HepG2 (cell line): Measurements from ENCODE around the gene TADA3. TPM values are rescaled to one million over a fixed set of nuclear protein-coding genes. Genes with fewer than 3 reads are reported as not detected.
A peak's percentile ranks its signal among the peaks of the same experiment; 100 is the strongest.

Experiments
- AKAP8 ChIP-seq: sonication (generic); formaldehyde crosslinking; IDR thresholded peaks from 2 replicates; pipeline ENCODE4 v1.5.1; 2020; ENCODE audit warnings: mild to moderate bottlenecking, missing genetic modification reagents
- ARNTL ChIP-seq: sonication (generic); formaldehyde crosslinking; IDR thresholded peaks from 2 replicates; pipeline ENCODE4 v1.4.0; 2020; ENCODE audit warnings: mild to moderate bottlenecking, missing genetic modification reagents
- DR1 ChIP-seq: sonication (generic); formaldehyde crosslinking; IDR thresholded peaks from 2 replicates; pipeline ENCODE4 v1.8.0; 2021; ENCODE audit warnings: mild to moderate bottlenecking, missing genetic modification reagents, inconsistent platforms
- EZH2 ChIP-seq: conservative IDR thresholded peaks from 2 replicates; pipeline ENCODE4 v1.6.1; 2012; ENCODE audit warnings: mild to moderate bottlenecking, low read depth, low read length, moderate library complexity
- HIVEP1 ChIP-seq: sonication (generic); formaldehyde crosslinking; IDR thresholded peaks from 2 replicates; pipeline ENCODE4 v1.4.0; 2020; ENCODE audit warnings: mild to moderate bottlenecking, missing genetic modification reagents
- PHF20 ChIP-seq: sonication (generic); formaldehyde crosslinking; IDR thresholded peaks from 2 replicates; pipeline ENCODE4 v1.5.0; 2020; ENCODE audit warnings: mild to moderate bottlenecking, missing genetic modification reagents
- POGZ ChIP-seq: sonication (generic); formaldehyde crosslinking; IDR thresholded peaks from 2 replicates; pipeline ENCODE4 v1.4.0; 2020; ENCODE audit warnings: mild to moderate bottlenecking, missing genetic modification reagents
- POLR2AphosphoS2 ChIP-seq: IDR thresholded peaks from 2 replicates; pipeline ENCODE4 v1.6.1; 2011; ENCODE audit warnings: low read depth, low read length, improper control_type of control experiment
- RBFOX2 ChIP-seq: fragments of 200-400 bp; formaldehyde crosslinking; IDR thresholded peaks from 2 replicates; pipeline ENCODE4 v1.6.1; 2017; ENCODE audit warnings: low read depth, mild to moderate bottlenecking, low read length
- ZFP36 ChIP-seq: fragments of 150-350 bp; IDR thresholded peaks from 2 replicates; pipeline ENCODE4 v1.6.1; 2018; ENCODE audit warnings: borderline replicate concordance, low read length, low read depth; ENCODE audit not compliant: partially characterized antibody
- ZNF775 ChIP-seq: sonication (generic); formaldehyde crosslinking; IDR thresholded peaks from 2 replicates; pipeline ENCODE4 v1.4.0; 2020; ENCODE audit warnings: missing genetic modification reagents, mild to moderate bottlenecking, moderate library complexity, borderline replicate concordance
- ZNF788 ChIP-seq: sonication (generic); formaldehyde crosslinking; IDR thresholded peaks from 2 replicates; pipeline ENCODE4 v1.5.0; 2020; ENCODE audit warnings: mild to moderate bottlenecking, missing genetic modification reagents, borderline replicate concordance
- polyA plus RNA-seq, 8 experiments: library from polyadenylated mRNA; depleted of rRNA in 3 of 8; stranded (reverse) in 7 of 8; unstranded in 1 of 8; fragments of >200 nt; fragmentation: Illumina TruSeq in 4 of 8; extraction: Trizol in 4 of 8; gene quantifications; 2 replicates each; pipeline versions ENCODE4 v1.2.1 to v1.2.3, GENCODE V29; 2011 to 2016; ENCODE audit warnings: low read depth in 4 of 8, missing spikeins in 1 of 8, mixed read lengths in 1 of 8; ENCODE audit not compliant: insufficient read depth in 1 of 8
- total RNA-seq, 5 experiments: library from RNA; depleted of rRNA; stranded (reverse); fragments of >200 nt; fragmentation: Illumina TruSeq; extraction: Trizol; gene quantifications; 2 replicates each; pipeline ENCODE4 v1.2.3, GENCODE V29; 2016; ENCODE audit warnings: low read depth in 1 of 5
- TF ChIP-seq, protein P1 (sequence below): sonication (generic); formaldehyde crosslinking; IDR thresholded peaks from 2 replicates; pipeline ENCODE4 v1.4.0; 2020; ENCODE audit warnings: missing genetic modification reagents
- TF ChIP-seq, protein P2 (sequence below): IDR thresholded peaks from 2 replicates; pipeline ENCODE4 v1.6.1; 2016; ENCODE audit warnings: low read depth, missing genetic modification reagents, missing compliant biosample characterization
- TF ChIP-seq, protein P3 (sequence below): sonication (generic); formaldehyde crosslinking; IDR thresholded peaks from 2 replicates; pipeline ENCODE4 v1.4.0; 2020; ENCODE audit warnings: missing genetic modification reagents, borderline replicate concordance
- TF ChIP-seq, protein P4 (sequence below): sonication (generic); formaldehyde crosslinking; IDR thresholded peaks from 2 replicates; pipeline ENCODE4 v1.4.0; 2020; ENCODE audit warnings: missing genetic modification reagents

Gene TADA3
- total and polyA plus RNA-seq, 2 of the 13 experiments (the other 11 are each of a cell fraction or from before 2014, with no cell fraction given), result 32.1 to 37.1 TPM

DNA sequence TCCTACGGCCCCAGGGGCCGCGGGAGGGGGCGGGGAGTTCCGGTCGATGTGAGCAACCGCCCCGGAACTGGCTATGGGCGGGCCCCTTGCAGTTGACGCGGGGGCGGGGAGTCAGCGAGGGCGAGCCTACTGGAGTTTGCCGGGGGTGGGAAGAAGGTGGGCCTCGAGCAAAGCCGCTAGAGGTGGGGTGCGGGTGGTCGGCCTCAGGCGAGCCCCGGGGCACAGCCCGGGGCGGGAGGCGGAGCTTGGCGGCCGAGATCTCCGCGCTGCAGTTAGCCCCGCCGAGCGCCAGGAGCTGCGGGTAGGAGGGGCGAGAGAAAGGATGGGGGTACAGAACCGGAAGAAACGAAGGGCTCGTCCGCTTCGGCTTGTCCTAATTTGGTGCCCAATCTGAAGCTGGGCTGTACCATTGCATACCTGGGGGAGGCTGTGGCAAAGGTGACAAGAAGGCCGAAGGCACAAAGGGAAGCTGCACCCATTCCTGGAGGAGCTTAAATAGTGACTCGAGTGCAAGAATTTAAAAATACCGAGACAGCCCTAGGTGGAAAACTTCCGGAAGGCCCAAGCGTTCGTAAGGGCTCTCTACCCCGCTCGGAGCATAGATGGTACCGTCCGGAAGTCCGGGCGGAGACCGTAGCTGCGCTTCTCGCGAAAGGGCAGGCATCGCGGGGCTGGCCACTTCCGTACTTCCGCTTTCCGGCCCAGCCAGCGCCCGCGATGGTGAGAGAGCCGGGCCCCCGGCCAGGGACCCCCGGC, at the start of gene TADA3, which contains the start of gene ARPC4 (continued):
- TF ChIP-seq, protein P1, sequence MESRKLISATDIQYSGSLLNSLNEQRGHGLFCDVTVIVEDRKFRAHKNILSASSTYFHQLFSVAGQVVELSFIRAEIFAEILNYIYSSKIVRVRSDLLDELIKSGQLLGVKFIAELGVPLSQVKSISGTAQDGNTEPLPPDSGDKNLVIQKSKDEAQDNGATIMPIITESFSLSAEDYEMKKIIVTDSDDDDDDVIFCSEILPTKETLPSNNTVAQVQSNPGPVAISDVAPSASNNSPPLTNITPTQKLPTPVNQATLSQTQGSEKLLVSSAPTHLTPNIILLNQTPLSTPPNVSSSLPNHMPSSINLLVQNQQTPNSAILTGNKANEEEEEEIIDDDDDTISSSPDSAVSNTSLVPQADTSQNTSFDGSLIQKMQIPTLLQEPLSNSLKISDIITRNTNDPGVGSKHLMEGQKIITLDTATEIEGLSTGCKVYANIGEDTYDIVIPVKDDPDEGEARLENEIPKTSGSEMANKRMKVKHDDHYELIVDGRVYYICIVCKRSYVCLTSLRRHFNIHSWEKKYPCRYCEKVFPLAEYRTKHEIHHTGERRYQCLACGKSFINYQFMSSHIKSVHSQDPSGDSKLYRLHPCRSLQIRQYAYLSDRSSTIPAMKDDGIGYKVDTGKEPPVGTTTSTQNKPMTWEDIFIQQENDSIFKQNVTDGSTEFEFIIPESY, result no peak
- no peak for TF ChIP-seq ARNTL (CRISPR knock-in tag)
- TF ChIP-seq DR1 (CRISPR knock-in tag), result peak; percentile 46; the same call in 1 of the 2 replicates
- no peak for TF ChIP-seq EZH2
- TF ChIP-seq HIVEP1 (CRISPR knock-in tag), result no peak
- 0 out of 2 replicates have a peak, but pooled peaks have one; percentile 19 for TF ChIP-seq POGZ (CRISPR knock-in tag)
- no peak for TF ChIP-seq AKAP8 (CRISPR knock-in tag)
- TF ChIP-seq POLR2AphosphoS2, result no peak
- no peak for TF ChIP-seq ZFP36
- TF ChIP-seq ZNF775 (CRISPR knock-in tag), result no peak; the same call in 1 of the 2 replicates
- TF ChIP-seq ZNF788 (CRISPR knock-in tag), result no peak
- TF ChIP-seq, protein P2, sequence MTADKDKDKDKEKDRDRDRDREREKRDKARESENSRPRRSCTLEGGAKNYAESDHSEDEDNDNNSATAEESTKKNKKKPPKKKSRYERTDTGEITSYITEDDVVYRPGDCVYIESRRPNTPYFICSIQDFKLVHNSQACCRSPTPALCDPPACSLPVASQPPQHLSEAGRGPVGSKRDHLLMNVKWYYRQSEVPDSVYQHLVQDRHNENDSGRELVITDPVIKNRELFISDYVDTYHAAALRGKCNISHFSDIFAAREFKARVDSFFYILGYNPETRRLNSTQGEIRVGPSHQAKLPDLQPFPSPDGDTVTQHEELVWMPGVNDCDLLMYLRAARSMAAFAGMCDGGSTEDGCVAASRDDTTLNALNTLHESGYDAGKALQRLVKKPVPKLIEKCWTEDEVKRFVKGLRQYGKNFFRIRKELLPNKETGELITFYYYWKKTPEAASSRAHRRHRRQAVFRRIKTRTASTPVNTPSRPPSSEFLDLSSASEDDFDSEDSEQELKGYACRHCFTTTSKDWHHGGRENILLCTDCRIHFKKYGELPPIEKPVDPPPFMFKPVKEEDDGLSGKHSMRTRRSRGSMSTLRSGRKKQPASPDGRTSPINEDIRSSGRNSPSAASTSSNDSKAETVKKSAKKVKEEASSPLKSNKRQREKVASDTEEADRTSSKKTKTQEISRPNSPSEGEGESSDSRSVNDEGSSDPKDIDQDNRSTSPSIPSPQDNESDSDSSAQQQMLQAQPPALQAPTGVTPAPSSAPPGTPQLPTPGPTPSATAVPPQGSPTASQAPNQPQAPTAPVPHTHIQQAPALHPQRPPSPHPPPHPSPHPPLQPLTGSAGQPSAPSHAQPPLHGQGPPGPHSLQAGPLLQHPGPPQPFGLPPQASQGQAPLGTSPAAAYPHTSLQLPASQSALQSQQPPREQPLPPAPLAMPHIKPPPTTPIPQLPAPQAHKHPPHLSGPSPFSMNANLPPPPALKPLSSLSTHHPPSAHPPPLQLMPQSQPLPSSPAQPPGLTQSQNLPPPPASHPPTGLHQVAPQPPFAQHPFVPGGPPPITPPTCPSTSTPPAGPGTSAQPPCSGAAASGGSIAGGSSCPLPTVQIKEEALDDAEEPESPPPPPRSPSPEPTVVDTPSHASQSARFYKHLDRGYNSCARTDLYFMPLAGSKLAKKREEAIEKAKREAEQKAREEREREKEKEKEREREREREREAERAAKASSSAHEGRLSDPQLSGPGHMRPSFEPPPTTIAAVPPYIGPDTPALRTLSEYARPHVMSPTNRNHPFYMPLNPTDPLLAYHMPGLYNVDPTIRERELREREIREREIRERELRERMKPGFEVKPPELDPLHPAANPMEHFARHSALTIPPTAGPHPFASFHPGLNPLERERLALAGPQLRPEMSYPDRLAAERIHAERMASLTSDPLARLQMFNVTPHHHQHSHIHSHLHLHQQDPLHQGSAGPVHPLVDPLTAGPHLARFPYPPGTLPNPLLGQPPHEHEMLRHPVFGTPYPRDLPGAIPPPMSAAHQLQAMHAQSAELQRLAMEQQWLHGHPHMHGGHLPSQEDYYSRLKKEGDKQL (CRISPR knock-in tag), result no peak
- TF ChIP-seq, protein P3, sequence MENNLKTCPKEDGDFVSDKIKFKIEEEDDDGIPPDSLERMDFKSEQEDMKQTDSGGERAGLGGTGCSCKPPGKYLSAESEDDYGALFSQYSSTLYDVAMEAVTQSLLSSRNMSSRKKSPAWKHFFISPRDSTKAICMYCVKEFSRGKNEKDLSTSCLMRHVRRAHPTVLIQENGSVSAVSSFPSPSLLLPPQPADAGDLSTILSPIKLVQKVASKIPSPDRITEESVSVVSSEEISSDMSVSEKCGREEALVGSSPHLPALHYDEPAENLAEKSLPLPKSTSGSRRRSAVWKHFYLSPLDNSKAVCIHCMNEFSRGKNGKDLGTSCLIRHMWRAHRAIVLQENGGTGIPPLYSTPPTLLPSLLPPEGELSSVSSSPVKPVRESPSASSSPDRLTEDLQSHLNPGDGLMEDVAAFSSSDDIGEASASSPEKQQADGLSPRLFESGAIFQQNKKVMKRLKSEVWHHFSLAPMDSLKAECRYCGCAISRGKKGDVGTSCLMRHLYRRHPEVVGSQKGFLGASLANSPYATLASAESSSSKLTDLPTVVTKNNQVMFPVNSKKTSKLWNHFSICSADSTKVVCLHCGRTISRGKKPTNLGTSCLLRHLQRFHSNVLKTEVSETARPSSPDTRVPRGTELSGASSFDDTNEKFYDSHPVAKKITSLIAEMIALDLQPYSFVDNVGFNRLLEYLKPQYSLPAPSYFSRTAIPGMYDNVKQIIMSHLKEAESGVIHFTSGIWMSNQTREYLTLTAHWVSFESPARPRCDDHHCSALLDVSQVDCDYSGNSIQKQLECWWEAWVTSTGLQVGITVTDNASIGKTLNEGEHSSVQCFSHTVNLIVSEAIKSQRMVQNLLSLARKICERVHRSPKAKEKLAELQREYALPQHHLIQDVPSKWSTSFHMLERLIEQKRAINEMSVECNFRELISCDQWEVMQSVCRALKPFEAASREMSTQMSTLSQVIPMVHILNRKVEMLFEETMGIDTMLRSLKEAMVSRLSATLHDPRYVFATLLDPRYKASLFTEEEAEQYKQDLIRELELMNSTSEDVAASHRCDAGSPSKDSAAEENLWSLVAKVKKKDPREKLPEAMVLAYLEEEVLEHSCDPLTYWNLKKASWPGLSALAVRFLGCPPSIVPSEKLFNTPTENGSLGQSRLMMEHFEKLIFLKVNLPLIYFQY (CRISPR knock-in tag), result 0 out of 2 replicates have a peak, but pooled peaks have one; percentile 4
- TF ChIP-seq, protein P4, sequence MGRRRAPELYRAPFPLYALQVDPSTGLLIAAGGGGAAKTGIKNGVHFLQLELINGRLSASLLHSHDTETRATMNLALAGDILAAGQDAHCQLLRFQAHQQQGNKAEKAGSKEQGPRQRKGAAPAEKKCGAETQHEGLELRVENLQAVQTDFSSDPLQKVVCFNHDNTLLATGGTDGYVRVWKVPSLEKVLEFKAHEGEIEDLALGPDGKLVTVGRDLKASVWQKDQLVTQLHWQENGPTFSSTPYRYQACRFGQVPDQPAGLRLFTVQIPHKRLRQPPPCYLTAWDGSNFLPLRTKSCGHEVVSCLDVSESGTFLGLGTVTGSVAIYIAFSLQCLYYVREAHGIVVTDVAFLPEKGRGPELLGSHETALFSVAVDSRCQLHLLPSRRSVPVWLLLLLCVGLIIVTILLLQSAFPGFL (CRISPR knock-in tag), result no peak
- peak; percentile 97 for TF ChIP-seq RBFOX2
- TF ChIP-seq PHF20 (CRISPR knock-in tag), result peak; percentile 90
